Measurements from ENCODE around the gene ELOB.

The ELOB gene

DNA sequence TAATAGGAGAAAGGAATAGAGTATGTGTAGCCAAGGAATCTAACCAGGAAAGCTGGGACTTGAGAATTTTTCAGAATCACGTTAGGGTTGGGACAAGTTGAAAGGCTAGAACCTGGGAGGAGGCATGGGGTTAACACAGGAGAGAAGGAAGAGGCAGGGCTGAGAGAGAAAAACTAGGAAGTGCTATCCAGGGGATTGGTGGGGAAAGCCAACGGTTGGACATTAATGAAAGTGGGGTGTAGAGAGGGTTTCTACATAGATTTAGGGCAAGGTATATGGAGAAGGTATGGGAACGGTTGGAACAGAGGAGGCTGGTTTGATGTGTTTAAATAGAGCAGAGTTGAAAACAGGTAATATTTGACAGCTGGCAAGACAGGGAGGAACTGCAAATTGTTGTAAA lies 21.9 kb downstream of the ELOB start:
- Histone ChIP-seq H2AFZ (ENCODE audit: low read depth) (no peak overlapping the region), H3K4me1 (ENCODE audit: low read depth, poor library complexity, severe bottlenecking) (peaks cover 29% of the 10 kb centered on the region), H3K36me3 (ENCODE audit: insufficient read depth) (peaks cover 32% of the 10 kb centered on the region), H3K9ac (no peak overlapping the region), H3K27me3 (ENCODE audit: insufficient read depth, low read depth) (no peaks in the 10 kb centered on the region), H3K79me2 (ENCODE audit: insufficient read depth, low read depth) (peaks cover 73% of the 10 kb centered on the region), H3K27ac (peak overlapping the region; percentile 2; the same call in 1 of the 2 replicates), H3K4me2 (peak overlapping the region; percentile 87), H4K20me1 (ENCODE audit: insufficient read depth) (peaks cover 49% of the 10 kb centered on the region), H3K4me3 (IDR thresholded peaks at IDR 0.05; ENCODE audit: insufficient read depth, low read depth, low read length) (no peak overlapping the region)
- no peak for TF ChIP-seq CTCF (conservative IDR thresholded peaks at IDR 0.05; ENCODE audit: low read depth, low read length)

- Histone ChIP-seq H3K27ac (peak overlapping the region; percentile 98), H3K4me1 (ENCODE audit: low read depth, poor library complexity, severe bottlenecking) (peaks cover 29% of the 10 kb centered on the region), H3K4me2 (peak overlapping the region; percentile 87), H3K27me3 (ENCODE audit: insufficient read depth, low read depth) (no peaks in the 10 kb centered on the region), H3K4me3 (IDR thresholded peaks at IDR 0.05; ENCODE audit: insufficient read depth, low read depth, low read length) (no peak overlapping the region), H4K20me1 (ENCODE audit: insufficient read depth) (peaks cover 47% of the 10 kb centered on the region), H3K36me3 (ENCODE audit: insufficient read depth) (peaks cover 19% of the 10 kb centered on the region), H2AFZ (ENCODE audit: low read depth) (no peak overlapping the region), H3K79me2 (ENCODE audit: insufficient read depth, low read depth) (peaks cover 58% of the 10 kb centered on the region), H3K9ac (peak overlapping the region; percentile 97)
- TF ChIP-seq CTCF (conservative IDR thresholded peaks at IDR 0.05; ENCODE audit: low read depth, low read length), result no peak
Measured at GRCh38 chr16:2753733-2754020, 23.4 kb downstream of the ELOB start.

DNA sequence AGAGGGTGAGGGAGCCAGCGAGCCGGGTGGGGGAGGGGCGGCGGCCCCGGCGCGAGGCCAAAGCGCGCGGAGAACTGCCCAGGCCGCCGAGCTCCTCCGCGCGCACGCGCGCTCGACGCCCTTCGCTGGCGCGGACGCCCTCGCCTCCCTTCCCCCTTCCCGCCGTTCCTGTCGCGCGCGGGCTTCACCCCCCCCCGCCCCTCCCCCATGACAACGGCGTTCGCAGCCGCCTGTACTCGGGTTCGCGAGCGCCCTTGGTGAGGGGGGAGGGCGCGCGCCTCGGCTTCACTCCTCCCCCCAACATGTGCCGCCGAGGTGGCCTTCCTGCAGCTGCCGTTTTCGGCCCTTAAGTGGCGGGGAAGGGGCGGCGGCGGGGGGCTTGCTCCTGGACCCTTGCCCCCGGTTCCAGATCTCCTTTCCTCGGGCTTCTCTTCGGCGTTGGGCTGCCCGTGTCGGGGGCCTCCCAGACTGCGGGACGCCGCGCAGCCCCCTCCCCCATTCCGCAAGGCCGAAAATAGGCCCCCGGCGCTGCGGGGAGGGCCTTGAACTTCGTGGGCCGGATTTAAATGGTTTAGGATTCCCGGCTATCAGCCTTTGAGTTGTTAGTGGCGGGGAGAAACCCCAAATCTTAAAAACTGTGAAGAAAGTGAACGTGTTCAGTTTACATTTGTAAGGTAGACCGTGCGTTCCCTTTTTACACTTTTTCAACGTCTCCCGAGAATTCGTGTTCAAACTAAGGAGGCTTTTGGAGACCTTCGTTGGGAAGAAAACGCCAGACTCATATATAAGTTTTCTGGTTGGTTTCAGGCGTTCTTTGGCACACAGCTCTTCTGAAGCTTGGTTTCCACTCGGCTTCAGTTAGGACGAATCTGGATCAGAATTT lies 24.0 kb downstream of the ELOB start:
- Histone ChIP-seq H2AFZ (ENCODE audit: low read depth) (peak overlapping the region; percentile 80), H4K20me1 (ENCODE audit: insufficient read depth) (peaks cover 41% of the 10 kb centered on the region), H3K4me2 (peak overlapping the region; percentile 87), H3K9ac (peak overlapping the region; percentile 97), H3K4me3 (IDR thresholded peaks at IDR 0.05; ENCODE audit: insufficient read depth, low read depth, low read length) (no peak overlapping the region), H3K79me2 (ENCODE audit: insufficient read depth, low read depth) (peaks cover 52% of the 10 kb centered on the region), H3K27ac (peak overlapping the region; percentile 98), H3K36me3 (ENCODE audit: insufficient read depth) (peaks cover 13% of the 10 kb centered on the region; the same call in 1 of the 2 replicates), H3K27me3 (ENCODE audit: insufficient read depth, low read depth) (no peaks in the 10 kb centered on the region), H3K4me1 (ENCODE audit: low read depth, poor library complexity, severe bottlenecking) (peaks cover 29% of the 10 kb centered on the region)
- TF ChIP-seq CTCF (conservative IDR thresholded peaks at IDR 0.05; ENCODE audit: low read depth, low read length), result no peak

DNA sequence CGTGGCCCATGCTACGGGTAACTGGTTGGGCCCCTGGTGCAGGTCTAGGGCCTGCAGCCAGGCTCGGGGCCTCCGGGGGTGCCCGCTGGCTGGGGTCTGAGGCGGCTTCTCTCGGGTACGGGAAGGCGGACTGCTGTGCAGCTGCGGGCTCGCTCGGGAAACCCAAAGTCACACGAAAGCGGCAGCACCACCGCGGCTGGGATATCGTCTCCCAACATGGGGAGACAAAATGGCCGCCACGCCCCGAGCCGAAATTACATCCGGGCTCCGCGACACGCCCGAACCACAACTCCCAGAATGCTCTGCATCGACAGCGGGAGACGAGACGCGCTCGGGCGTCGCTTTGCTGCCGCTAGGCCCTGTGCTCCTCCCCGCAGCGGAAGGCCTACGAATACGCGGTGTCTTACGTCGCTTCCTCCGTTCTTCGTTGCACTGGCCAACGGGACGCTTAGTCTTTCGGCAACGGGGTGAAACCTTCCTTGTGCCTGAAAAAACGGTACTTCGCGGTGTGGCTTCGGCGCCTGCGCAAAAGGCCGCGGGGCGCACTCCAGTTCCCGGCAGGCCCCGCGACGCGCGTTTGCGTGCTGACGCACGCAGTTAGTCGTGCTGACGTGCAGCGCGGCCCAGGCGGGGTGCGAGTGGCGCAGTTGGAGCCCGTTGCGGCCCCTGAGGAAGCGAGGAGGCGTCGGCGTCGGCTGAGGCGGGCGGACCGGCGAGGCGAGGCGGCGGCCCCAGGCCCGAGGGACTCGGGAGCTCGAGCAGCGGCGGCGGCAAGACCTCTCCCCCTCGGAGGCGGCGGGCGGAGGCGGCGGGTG lies 24.8 kb downstream of the ELOB start, which contains the start of gene SRRM2:
TSS of gene SRRM2 (plus strand) at position 604 of the 815 bp plus-strand sequence. CDS start 3,727 bp downstream, outside the sequence.
- no peak for TF ChIP-seq CTCF (conservative IDR thresholded peaks at IDR 0.05; ENCODE audit: low read depth, low read length)

More for the DNA sequence above, 24.8 kb downstream of the ELOB start, which contains the start of gene SRRM2:
- no peaks in the 10 kb centered on the region for H3K27me3 ChIP-seq (ENCODE audit: insufficient read depth, low read depth)
- H3K36me3 ChIP-seq (ENCODE audit: insufficient read depth), result peaks cover 4% of the 10 kb centered on the region; the same call in 1 of the 2 replicates
- H2AFZ ChIP-seq (ENCODE audit: low read depth), result peak within 1 kb of the TSS; percentile 80
- peaks cover 44% of the 10 kb centered on the region for H3K79me2 ChIP-seq (ENCODE audit: insufficient read depth, low read depth)
- peaks cover 38% of the 10 kb centered on the region for H4K20me1 ChIP-seq (ENCODE audit: insufficient read depth)
- H3K27ac ChIP-seq, result peak within 1 kb of the TSS; percentile 98
- H3K4me3 ChIP-seq (IDR thresholded peaks at IDR 0.05; ENCODE audit: insufficient read depth, low read depth, low read length), result no peak within 1 kb of the TSS
- peaks cover 29% of the 10 kb centered on the region for H3K4me1 ChIP-seq (ENCODE audit: low read depth, poor library complexity, severe bottlenecking)
- H3K9ac ChIP-seq, result peak within 1 kb of the TSS; percentile 97
- H3K4me2 ChIP-seq, result peak within 1 kb of the TSS; percentile 87
